Thyroid gland (tissue), 4 donors: Measurements from ENCODE around the gene RARRES2.

Experiments
- CTCF ChIP-seq, 6 experiments: fragments of 200-600 bp in 3 of 6; fragments of 450-650 bp in 3 of 6; sonication (generic) in 3 of 6; IDR thresholded peaks; one replicate each; pipeline ENCODE4 v1.5.1; 2016 to 2019; ENCODE audit warnings: antibody characterized with exemption in 6 of 6, mild to moderate bottlenecking in 2 of 6, inconsistent platforms in 1 of 6, moderate library complexity in 1 of 6
- POLR2A ChIP-seq, 2 donors: fragments of 450-650 bp; IDR thresholded peaks; one replicate each; pipeline ENCODE4 v1.6.1; 2017; ENCODE audit warnings: antibody characterized with exemption in 2 of 2, mild to moderate bottlenecking in 2 of 2, moderate library complexity in 1 of 2

- TF ChIP-seq CTCF (IDR thresholded peaks at IDR 0.05) (no peak), POLR2A (IDR thresholded peaks at IDR 0.05) (no peak)
Observed at GRCh38 chr7:150358988-150359621, 17.7 kb upstream of the RARRES2 start.
